PC-9 (cell line): ENCODE data around the gene ROS1.
"Not testable (repeated sequence)": the region's sequence is repeated elsewhere in the genome, so short reads cannot be mapped to it uniquely, and the experiment has no call there.

ENCODE experiments used
- EZH2 ChIP-seq: fragments of 200-600 bp; sonication (generic); IDR thresholded peaks from 2 replicates; pipeline ENCODE4 v1.8.0; 2017; ENCODE audit warnings: antibody characterized with exemption, low read depth
- TF ChIP-seq, protein P1 (sequence below): fragments of 200-600 bp; sonication (generic); conservative IDR thresholded peaks from 2 replicates; pipeline ENCODE4 v1.6.1; 2017; ENCODE audit warnings: mixed run types, antibody characterized with exemption, mild to moderate bottlenecking, moderate library complexity

DNA sequence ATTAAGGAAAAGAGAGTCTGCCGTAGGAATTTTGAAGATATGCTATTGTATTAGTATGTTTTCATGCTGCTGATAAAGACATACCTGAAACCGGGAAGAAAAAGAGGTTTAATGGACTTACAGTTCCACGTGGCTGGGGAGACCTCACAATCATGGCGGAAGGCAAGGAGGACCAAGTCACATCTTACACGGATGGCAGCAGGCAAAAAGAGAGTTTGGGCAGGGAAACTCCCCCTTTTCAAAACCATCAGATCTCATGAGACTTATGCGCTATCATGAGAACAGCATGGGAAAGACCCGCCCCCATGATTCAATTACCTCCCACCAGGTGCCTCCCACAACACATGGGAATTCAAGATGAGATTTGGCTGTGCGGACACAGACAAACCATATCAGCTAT, 16.6 kb upstream of the ROS1 start:
- TF ChIP-seq, protein P1, sequence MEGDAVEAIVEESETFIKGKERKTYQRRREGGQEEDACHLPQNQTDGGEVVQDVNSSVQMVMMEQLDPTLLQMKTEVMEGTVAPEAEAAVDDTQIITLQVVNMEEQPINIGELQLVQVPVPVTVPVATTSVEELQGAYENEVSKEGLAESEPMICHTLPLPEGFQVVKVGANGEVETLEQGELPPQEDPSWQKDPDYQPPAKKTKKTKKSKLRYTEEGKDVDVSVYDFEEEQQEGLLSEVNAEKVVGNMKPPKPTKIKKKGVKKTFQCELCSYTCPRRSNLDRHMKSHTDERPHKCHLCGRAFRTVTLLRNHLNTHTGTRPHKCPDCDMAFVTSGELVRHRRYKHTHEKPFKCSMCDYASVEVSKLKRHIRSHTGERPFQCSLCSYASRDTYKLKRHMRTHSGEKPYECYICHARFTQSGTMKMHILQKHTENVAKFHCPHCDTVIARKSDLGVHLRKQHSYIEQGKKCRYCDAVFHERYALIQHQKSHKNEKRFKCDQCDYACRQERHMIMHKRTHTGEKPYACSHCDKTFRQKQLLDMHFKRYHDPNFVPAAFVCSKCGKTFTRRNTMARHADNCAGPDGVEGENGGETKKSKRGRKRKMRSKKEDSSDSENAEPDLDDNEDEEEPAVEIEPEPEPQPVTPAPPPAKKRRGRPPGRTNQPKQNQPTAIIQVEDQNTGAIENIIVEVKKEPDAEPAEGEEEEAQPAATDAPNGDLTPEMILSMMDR, result not testable (repeated sequence)
- not testable (repeated sequence) for TF ChIP-seq EZH2
